Right hindlimb (tissue), 1 donor: ENCODE results near the gene SRL.
"Not testable (repeated sequence)": the region's sequence is repeated elsewhere in the genome, so short reads cannot be mapped to it uniquely, and the experiment has no call there.

Experiments
- DNase-seq: peaks from one replicate; pipeline ENCODE4 v3.0.0-alpha.2; 2018

Gene SRL

DNA sequence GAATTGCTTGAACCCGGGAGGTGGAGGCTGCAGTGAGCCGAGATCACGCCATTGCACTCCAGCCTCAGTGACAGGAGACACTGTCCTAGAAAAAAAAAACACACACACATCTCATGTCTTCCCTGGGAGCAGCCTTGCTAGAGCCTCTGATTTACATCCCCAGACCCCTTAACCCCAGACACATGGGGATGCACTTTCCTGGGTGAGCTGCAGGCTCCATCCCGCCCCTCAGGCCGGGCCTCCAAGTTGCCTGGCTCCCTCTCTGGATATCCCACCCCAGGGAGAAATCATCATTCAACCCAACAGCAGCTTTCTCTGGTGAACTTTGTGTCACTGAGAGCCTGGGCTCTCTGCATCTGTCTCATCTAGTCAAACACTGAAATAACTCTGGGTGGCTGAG, 21.5 kb downstream of the SRL start:
- no peak for DNase-seq

DNA sequence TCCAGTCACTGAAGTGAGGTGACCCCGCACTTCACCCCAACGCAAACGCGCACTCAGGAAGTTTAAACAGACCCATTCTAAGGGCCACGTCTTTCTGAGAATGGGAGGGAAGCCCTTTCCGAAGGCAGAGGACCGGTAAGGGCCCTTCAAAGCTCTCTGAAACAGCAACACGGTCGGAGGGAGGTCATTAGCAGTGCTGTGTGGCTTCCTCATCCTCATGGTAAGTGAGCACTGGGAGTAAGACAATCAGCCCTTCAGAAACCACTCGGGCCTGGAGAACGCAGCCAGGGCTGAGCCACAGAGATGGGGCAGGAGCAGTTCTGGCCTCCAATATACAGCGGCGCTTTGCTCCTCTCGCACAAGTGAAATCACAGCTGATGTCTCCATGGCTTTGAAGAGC, 23.7 kb downstream of the SRL start:
- DNase-seq, result no peak

DNA sequence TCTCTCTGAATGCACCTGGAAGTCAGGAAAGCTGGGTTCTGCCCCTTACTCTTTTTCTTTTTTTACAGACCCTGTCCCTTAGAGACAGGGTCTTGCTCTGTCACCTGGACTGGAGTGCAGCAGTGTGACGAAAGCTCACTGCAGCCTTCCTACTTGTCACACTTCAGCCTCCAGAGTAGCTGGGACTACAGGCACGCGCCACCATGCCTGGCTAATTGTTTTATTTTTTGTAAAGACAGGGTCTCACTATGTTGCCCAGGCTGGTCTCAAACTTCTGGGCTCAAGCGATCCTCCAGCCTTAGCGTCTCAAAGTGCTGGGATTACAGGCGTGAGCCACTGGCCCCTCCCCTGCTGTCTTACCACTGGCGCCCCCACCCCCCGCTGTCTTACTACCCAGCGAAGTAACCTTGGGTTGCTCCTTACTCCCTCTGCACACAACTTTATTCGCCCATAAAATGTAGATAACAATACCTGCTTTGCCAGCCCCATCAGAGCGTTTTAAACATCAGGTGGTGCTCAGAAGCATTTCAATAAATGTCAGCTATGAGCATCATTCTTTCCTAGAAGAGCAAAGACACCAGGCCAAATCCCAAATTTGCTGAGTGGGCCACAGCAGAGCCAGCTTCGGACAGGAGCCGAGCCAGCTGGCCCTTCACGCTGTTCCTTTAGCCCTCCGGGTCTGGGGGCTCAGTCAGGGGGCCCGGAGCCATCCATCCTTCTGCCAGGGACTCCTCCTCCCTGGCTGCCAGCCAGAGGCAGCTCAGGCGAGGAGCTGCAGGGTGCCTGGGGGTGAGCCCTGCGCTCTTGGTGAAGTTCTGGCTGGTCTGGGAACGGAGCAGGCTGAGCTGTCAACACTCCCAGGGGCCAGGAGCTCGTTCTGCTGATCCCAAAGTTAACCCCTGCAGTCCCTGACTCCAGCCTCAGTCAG, 24.4 kb downstream of the SRL start:
- DNase-seq, result peak; percentile 91

DNA sequence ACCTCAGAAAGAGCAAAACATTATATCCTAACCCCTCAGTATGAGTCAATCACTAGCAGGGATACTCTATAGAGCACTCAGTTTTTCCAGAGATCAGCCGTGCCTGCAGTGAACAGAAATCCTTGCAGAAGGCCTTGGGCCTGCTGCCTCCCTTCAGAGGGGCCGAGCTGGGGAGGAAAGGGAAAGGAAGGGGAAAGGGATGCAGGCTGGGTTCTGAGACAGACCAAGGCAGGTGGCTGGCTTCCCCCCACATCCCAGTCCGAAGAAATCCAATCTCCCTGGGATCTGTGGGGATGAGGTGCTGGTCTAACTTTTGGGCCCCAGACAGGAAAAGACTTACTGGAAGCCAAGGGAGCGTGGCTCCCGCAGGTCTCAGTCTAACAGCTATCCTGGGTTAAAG, 25.3 kb downstream of the SRL start:
- peak; percentile 76 for DNase-seq

DNA sequence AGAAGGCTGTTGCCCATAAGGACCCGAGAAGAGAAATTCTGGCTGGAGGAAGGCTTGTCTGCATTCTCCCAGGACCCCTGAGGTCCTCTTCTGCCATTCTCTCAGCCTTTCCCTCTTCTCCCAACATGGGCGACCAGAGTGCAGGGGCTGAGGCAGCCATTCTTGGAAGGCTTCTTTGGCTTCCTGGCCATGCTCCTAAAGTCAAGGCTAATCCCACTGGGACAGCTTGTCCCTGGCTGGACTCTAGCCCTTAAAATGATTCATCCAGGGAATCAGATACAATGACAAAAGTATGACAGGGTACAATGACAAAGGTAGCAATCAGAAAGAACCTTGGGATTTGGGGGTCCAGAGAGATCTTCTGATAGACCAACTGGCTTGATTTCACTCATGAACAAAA, 26.8 kb downstream of the SRL start:
- no peak for DNase-seq

DNA sequence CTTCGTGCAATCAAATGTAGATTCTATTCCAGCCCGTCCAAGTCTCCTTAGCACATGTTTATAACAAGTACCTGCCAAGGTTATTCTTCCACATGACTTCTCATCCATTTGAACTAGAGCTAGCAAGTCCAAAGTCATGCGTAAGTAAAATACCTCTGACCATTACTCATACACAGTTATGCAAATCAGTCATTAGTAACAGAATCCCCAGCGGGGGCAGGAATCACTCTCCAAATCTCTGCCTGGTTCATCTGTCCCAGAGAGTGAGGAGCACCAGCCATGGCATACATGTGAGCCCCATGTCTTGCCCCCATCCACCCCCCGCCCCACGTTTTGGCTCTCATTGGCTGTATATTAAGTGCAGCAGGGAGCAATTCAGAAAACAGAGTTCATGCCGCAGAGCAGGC, 27.7 kb downstream of the SRL start:
- no peak for DNase-seq

DNA sequence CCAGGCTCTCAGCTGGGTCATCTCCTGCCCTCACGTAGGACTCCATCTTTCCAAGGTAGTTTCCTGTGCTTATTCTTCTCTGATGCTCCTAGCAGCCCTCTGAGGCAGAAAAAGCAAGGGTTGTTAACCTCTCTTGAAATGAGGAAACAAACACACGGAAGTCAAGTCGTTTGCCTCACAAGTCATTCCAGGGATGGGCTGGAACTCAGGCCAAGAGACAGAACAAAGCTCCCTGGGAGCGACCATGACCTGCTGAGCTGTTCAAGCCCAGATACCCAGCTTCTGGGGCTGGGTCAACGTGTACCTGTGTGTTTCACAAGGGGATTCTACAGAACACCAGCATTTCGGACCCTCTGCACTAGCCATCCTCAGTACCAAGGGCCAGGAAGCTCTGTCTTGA, 28.1 kb downstream of the SRL start:
- DNase-seq, result no peak

DNA sequence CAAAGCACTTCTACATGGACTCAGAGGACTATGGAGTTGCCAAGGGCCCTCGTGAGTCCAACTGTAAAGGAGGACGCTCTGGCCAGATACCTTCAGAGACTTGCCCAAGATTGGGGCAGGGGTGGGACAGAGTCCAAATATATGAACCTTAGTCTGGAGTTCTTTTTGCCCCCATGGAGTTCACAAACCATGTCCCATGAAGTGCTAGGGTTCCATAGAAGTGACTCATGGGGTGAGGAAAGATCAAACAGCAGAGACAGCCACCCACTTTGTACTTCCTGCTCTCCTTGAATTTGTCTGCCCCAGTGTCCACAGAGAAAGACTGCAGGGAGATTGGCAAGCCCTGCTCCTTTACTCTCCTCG, 29.0 kb downstream of the SRL start:
- DNase-seq, result no peak

DNA sequence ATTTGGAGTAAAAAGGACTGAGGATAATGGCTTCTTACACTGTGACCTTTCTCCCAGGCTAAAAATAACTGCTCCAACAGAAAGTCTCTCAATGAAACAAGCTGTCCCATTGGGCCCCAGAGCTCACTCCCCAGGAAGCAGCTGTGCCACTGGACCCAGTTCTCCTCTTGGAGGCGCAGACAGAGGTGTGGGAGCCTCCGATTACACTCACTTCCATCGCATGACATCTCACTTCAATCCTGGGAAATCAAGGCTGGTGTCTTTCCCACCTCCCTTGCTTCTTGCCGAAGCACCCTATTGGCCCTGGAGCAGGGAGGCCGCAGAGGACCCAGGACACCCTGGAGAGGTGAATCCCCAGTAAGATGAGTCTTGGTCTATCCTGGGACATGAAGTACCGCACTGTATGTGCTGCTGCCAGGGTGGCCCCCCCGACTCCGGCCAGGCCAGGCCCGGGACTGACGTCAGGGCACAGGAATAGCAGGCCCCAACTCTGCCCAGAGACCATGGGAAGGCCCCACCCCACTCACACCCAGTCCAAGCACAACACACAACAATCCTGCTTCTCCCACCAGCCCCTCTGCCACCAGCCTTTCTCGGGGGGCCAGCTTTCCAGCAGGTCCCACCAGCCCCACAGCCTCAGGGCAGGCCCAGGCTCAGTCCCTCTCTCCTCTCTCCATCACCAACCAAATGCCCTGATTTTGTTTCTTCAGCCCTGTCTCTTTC, 29.5 kb downstream of the SRL start:
- no peak for DNase-seq

DNA sequence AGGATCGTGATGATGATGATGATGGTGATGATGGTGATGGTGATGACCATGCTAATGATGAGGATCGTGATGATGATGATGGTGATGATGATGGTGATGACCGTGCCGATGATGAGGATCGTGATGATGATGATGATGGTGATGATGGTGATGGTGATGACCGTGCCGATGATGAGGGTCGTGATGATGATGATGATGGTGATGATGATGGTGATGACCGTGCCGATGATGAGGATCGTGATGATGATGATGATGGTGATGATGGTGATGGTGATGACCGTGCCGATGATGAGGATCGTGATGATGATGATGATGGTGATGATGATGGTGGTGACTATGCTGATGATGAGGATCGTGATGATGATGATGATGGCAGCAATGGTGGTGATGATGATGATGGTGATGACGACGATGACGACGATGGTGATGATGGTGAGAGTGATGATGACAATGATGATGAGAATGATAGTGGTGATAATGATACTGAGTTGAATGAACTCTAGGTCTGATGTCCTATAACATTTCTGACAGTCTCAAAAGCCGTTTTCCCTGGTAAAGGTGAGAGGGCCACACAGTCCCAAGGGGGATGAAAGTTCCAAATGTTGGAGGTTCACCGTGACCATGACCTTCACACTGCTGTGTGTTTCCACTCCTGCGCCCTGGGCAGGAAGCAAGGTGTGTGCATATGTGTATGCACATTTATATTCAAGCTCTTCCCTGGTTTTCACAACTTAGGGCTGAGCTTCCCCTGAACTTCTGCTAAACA, 30.3 kb downstream of the SRL start:
- DNase-seq, result not testable (repeated sequence)

DNA sequence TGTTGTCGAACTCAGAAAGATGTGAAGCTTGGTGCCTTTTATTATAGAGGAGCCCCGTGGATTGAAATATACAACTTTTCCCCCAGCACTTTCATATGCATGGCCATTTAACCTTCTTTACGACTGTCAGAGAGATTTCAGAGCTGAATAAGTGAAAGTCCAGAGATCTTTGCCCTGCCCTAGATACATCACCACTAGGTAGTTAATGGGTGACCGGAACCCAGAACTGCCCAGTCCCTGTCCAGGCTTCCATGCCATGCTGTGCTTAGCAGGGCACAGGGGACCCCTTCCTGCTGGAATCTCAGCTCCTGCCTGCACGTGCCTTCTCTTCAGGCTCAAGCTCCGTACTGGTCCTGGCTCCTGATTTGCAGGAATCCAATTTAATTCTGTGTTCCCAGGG, 32.2 kb downstream of the SRL start:
- no peak for DNase-seq

DNA sequence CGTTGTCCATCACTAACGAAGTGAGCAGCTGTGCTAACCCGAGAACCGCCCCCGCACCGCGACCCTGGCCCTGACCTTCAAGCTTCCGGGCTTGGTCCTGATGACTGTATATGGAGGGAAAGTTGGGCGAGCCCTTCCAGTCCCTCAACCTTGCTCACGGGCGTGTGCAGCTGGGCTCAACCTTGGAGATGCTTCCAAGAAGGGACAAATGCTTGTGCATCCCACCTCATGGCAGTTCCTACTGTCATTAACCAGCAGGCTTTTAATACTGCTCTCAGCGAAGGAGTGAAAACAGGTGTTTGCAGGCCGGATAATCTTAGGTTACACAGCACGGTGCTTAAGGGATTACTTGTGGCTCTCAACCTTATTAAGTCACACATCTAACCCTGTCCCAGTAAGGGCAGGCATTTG, 33.5 kb downstream of the SRL start:
- DNase-seq, result no peak

DNA sequence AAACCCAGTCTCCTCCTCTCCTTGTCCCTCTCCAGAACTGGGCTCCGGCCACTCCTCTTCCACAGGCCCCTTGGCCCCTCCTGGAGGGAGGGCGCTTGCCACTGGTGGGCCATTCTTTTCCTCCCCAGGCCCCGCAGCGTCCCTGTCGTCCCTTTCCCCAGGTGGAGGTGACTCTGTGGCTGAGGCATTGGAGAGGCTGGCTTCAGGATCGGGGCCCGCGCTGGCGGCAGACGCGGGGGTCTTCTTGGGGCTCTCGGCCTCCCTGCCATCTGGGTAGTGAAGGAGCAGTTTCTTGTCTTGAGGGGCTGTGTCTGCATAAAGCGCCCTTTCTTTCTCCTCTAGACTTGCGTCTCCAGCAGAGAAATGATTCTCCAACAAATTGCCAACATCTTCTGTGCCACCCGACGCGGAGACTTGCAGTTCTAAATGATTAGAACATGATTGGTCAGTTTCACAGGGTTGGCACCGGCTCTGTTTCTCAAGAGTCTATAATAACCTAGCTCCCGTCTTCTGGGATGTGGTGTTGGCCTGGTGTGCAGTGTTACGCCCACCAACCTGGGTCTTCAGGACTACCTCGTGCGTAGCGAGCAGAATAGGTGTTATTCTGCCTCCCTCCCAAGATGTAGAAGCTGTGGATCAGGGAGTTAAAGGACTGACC, 34.1 kb downstream of the SRL start:
- DNase-seq, result no peak

DNA sequence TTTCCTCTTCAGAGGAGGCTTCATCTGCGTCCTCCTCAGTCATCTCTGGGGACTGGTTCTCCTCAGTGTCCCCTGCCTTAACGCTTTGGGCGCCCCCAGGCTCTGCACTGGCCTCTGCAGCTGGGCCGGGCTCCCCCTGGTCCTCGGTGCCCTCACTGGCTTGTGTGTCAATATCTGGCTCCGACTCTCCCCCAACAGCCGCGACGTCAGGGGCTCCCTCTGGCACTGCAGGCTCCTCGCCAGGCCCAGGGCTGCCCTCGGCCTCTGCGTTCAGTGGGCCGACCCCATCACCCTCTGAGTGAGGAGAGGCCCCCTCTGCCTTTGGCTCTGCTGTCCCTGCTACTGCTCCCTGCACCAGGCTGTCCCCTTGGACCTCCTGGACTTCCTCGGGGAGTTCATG, 34.7 kb downstream of the SRL start:
- no peak for DNase-seq

DNA sequence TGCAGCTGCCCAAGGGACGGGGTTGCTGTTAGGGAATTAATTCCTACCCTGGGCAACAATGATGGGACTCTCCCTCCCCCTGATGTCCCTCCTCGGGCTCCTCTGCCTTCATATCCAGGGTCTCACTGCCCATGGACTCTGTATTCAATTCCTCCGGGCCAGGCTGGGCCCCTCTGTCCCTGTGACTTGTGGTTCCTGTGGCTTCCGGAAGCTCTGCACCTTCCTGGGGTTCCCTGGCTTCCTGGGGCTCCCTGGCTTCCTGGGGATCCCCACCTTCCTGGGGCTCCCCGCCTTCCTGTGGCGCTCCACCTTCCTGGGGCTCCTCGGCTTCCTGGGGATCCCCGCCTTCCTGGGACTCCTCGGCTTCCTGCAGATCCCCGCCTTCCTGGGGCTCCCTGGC, 35.2 kb downstream of the SRL start:
- no peak for DNase-seq

DNA sequence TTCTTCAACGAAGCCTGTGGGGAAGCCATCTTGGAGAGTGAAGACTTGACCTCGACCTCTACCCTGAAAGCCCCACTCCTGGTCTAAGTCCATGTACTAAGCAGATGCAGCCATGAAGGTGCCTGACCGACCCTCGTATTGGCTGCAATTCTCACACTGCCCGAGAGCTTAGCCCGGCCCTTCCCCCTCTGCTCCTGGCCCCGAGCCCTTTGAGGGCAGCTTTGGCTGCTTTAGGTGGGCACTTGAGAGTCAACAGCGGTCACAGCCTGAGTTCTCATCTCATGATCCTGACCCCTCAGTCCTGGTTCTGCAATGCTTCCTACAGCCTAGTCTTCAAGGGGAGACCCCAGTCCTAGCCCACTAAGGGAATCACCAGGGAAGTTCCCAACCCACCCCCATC, 35.9 kb downstream of the SRL start:
- no peak for DNase-seq

DNA sequence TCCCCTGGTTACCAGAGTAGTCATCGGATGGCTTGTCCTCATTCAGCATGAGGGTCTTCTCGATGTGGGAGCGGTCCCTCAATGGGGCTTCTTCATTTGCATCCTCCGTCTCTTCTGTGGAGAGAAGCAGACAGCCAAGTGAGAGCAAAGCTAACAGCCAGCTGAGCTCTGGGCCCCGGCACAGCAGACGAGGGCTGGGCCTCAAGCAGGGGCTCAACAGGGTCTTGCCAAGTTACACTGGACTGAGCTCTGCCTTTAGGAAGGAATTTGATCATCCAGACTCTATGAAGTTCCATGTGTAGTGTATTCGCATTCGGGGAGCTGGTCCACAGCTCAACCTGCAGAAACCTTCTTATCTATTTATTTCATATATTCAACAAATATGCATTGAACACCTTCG, 37.4 kb downstream of the SRL start:
- DNase-seq, result peak; percentile 78

DNA sequence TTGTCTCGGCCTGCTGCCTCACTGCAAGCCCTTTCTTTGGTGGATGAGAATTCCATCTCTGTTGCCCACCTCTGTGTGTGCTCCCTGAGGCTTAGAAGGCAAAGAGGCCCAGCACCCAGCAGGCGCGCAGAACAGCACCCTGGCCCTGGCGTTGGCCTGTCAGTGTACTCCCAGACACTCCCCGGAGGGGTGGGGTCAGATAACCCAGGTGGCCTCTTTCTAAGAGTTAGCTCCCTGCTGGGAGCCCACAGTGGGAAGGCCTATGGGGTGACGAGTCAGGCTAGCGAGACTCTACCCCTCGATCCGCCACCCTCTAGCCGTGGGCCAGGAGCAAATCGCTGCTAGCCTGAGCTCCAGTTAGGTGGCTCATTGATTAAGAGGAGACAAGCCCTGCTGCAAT, 38.1 kb downstream of the SRL start:
- no peak for DNase-seq

DNA sequence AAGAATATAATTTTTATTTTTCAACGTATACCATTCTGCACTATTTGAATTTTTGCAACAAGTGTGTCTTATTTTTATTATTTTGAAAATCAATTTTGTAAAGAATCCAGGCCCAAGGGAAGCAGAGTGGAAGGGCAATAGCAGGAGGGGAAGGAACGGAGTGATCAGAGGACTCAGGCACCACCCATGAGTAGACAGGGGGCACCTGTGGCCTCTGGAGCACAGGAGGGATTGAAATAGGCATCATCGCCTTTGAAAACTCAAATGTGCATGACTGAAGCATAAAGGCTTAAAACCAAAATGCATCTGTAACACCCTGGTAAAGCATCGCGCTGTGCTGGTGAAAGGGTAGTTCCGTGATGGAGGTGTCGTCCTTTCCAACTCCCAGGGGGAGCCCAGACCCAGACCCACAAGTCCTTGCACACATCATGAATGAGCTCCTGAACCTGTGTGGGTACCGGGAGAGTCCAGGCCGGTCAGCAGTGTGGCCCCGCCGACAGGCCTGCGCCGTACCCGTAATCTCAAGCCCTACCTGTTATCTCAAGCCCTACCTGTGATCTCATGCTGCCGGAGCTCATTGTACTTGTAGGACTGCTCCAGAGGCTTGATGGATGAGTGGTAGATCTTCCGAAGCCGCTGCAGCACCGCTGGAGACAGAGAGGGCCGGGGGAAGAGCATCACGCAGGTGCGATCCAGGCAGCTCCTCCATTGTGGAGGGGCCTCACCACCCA, 39.1 kb downstream of the SRL start:
- DNase-seq, result no peak

DNA sequence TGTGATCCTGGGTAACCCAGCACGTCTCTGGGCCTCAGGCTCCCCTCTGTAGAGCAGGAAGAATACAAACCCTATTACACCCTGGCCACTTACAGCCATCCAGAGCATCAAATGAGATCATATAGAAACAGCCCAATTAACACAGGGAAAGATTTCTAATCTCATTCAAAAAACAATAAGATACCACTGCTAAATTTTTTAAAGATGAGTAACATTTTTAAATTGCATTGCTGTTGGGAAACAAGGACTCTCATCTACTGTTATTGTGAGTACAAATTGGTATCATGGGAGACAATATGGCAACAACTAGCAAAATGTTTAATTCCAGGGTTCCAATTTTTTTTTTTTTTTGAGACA, 41.1 kb downstream of the SRL start:
- no peak for DNase-seq

DNA sequence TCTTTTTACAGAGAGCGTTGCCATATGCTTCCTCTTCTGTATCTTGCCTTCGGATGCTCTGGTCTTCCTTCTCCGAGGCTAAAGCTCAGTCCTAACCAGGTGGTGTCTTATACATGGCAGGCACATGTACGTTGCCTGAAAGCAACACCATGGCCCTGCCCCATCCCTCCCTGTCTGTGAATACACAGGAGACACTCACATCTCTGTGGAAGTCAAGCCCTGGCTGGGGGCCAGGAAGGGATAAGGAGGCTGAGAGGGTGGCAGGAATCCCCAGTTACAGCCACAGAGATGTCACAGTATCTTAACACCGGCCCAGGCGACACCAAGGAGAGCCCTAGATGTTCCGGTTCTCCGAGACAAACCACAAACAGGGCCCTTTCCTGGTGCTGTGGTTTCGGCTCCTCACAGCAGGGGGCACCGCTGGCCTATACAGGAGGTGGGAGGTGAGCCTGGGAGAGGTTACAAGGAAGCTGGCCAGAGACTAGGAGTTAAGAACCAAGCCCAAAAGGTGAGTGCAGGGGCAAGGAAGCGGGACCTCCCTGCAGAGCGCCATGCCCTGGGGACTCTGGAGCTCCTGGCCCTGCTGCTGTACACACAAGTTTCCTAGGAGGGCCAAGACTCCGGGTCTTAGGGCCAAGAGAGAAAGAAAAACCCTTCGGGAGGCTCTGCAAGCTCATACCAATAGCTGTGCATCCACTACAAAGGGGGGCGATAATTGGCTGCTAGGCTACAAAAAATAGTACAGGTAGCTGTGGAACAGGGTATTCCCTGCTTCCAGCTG, 41.7 kb downstream of the SRL start:
- peak; percentile 79 for DNase-seq

DNA sequence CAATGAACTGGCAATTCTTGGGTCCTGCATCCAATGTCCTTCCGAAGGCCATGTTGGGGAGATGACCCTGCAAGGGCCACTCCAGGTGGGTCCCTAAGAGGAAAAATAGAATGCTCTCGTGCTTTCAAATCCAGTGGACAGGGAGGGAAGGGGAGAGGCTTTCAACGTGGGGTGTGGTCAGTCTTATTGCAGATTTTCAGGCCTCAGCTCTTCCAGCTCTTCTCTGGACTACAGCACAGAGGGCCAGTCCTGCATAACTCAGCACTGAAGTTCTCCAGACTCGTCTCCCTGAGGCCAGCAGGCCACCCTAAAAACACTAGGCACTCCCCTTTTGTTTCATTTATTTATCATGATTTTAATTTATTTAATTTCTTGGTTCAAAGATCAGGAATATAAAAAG, 43.1 kb downstream of the SRL start:
- no peak for DNase-seq
